Suprapubic skin (tissue), 4 donors: ENCODE measurements around the gene KYAT1. TPM values are rescaled to one million over a fixed set of nuclear protein-coding genes. Genes with fewer than 3 reads are reported as not detected.
A peak's percentile ranks its signal among the peaks of the same experiment; 100 is the strongest.

Experiments used
- DNase-seq, 2 donors: peaks; one replicate each; pipeline ENCODE4 v3.0.0-alpha.2; 2019; ENCODE audit warnings: low spot score in 2 of 2
- H3K27ac ChIP-seq: fragments of 200-600 bp; sonication (generic); one replicate; pipeline ENCODE4 v1.5.1; 2019
- H3K27me3 ChIP-seq: fragments of 200-600 bp; sonication (generic); one replicate; pipeline ENCODE4 v1.5.1; 2019
- H3K36me3 ChIP-seq: fragments of 200-600 bp; sonication (generic); one replicate; pipeline ENCODE4 v1.5.1; 2019
- H3K4me1 ChIP-seq: fragments of 200-600 bp; sonication (generic); one replicate; pipeline ENCODE4 v1.5.1; 2019
- H3K4me3 ChIP-seq: fragments of 200-600 bp; sonication (generic); one replicate; pipeline ENCODE4 v1.5.1; 2019; ENCODE audit warnings: mild to moderate bottlenecking
- H3K9me3 ChIP-seq: fragments of 200-600 bp; sonication (generic); one replicate; pipeline ENCODE4 v1.5.1; 2019
- EP300 ChIP-seq: sonication (generic); formaldehyde crosslinking; IDR thresholded peaks from one replicate; pipeline ENCODE4 v1.6.1; 2017; ENCODE audit warnings: antibody characterized with exemption
- POLR2A ChIP-seq, 2 donors: fragments of 450-650 bp; IDR thresholded peaks; one replicate each; pipeline ENCODE4 v1.6.1; 2017; ENCODE audit warnings: antibody characterized with exemption in 2 of 2, mild to moderate bottlenecking in 2 of 2, moderate library complexity in 2 of 2
- POLR2AphosphoS5 ChIP-seq, 3 donors: sonication (generic); formaldehyde crosslinking; IDR thresholded peaks; one replicate each; pipeline ENCODE4 v1.6.1; 2017; ENCODE audit warnings: antibody characterized with exemption in 3 of 3
- WGBS: methylation state at CpG from one replicate; pipeline ENCODE4 v1.1.5; 2018; 5-methylcytosine and 5-hydroxymethylcytosine counted together
- total RNA-seq, 4 donors: library from RNA; depleted of rRNA; stranded (reverse); fragments of >200 nt; gene quantifications; one replicate each; pipeline ENCODE4 v1.1.0, GENCODE V29; 2016
- TF ChIP-seq, protein P1 (sequence below), 2 donors: fragments of 200-600 bp in 1 of 2; fragments of 450-650 bp in 1 of 2; sonication (generic) in 1 of 2; IDR thresholded peaks; one replicate each; pipeline ENCODE4 v1.5.1; 2016 to 2019; ENCODE audit warnings: antibody characterized with exemption in 2 of 2, mild to moderate bottlenecking in 1 of 2, moderate library complexity in 1 of 2

Gene KYAT1
- total RNA-seq, 4 donors from 2014 or later: 10.6 to 17.1 (median 14.6) TPM

DNA sequence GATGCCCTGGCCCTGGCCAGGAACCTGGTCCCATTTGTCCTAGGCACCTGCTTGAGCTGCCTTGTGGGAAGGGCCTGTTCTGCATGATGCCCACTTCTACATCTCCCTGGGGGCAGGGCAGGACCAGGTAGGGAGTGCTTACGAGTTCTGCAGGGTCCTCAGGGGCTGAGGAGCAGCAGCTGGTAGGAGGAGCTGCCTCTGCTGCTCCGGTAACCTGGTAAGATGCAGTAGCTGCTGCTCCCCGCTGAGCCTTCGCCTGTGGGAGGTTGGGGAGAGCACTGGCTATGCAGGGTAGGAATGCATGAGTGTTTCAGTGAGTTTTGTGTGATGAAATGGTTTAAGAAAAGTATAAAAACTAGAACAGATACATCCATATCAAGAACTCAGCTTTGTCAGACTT is 13.8 kb upstream of the KYAT1 start:
- DNase-seq: no peak
- peaks cover 19% of the 10 kb centered on the region for H3K36me3 ChIP-seq
- peaks cover 88% of the 10 kb centered on the region for H3K4me1 ChIP-seq
- no peak overlapping the region for H3K27ac ChIP-seq
- H3K27me3 ChIP-seq: no peaks in the 10 kb centered on the region
- no peak for TF ChIP-seq POLR2AphosphoS5 (IDR thresholded peaks at IDR 0.05)
- TF ChIP-seq, protein P1, sequence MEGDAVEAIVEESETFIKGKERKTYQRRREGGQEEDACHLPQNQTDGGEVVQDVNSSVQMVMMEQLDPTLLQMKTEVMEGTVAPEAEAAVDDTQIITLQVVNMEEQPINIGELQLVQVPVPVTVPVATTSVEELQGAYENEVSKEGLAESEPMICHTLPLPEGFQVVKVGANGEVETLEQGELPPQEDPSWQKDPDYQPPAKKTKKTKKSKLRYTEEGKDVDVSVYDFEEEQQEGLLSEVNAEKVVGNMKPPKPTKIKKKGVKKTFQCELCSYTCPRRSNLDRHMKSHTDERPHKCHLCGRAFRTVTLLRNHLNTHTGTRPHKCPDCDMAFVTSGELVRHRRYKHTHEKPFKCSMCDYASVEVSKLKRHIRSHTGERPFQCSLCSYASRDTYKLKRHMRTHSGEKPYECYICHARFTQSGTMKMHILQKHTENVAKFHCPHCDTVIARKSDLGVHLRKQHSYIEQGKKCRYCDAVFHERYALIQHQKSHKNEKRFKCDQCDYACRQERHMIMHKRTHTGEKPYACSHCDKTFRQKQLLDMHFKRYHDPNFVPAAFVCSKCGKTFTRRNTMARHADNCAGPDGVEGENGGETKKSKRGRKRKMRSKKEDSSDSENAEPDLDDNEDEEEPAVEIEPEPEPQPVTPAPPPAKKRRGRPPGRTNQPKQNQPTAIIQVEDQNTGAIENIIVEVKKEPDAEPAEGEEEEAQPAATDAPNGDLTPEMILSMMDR (IDR thresholded peaks at IDR 0.05): no peak
- no peak for TF ChIP-seq POLR2A (IDR thresholded peaks at IDR 0.05)
- TF ChIP-seq EP300: no peak
- WGBS: 28% methylated on average over 3 of the region's 4 CpGs
- no peak overlapping the region for H3K4me3 ChIP-seq
- no peaks in the 10 kb centered on the region for H3K9me3 ChIP-seq

DNA sequence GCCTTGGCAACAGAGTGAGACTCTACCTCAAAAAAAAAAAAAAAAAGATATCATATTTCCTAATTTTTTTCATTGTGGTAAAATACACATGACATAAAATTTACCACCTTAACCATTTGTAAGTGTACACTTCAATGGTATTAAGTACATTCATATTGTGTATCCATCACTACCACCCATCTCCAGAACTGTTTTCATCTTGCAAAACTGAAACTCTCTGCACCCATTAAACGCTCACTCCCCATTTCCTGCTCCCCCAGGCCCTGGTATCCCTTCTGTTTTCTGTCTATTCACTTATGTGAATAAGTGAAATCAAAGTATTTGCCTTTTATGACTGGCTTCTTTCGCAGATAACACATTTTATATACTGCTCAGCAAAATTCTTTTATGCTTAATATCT is 13.0 kb upstream of the KYAT1 start:
- peaks cover 19% of the 10 kb centered on the region for H3K36me3 ChIP-seq
- peaks cover 88% of the 10 kb centered on the region for H3K4me1 ChIP-seq
- TF ChIP-seq EP300 (no peak), POLR2A (IDR thresholded peaks at IDR 0.05) (no peak), POLR2AphosphoS5 (IDR thresholded peaks at IDR 0.05) (no peak)
- TF ChIP-seq, protein P1 (IDR thresholded peaks at IDR 0.05): no peak
- WGBS: 78% methylated on average over 2 of the region's 2 CpGs
- H3K27ac ChIP-seq: peak overlapping the region; percentile 6
- H3K9me3 ChIP-seq: no peaks in the 10 kb centered on the region
- no peak for DNase-seq
- no peaks in the 10 kb centered on the region for H3K27me3 ChIP-seq
- H3K4me3 ChIP-seq: no peak overlapping the region

DNA sequence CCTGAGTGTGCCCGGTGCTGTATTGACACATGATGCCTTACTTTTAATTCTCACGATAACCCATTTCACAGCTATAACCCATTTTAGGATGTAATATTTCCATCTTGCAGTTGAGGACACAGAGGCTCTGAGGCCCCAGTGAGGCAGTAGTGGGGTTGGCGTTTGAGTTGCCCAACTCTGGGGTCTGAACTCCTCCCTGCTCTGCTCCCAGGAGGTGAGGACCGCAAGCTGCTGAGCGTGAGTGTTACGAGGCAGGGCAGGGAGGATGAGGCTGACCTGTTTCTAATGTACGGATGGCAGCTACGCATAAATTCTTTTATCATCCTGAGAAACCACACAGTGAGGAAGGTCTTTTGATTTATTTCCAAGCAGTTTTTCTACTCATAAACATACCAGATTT is 11.6 kb upstream of the KYAT1 start:
- H3K4me3 ChIP-seq: no peak overlapping the region
- no peak for TF ChIP-seq POLR2A (IDR thresholded peaks at IDR 0.05)
- no peak for TF ChIP-seq EP300
- TF ChIP-seq, protein P1 (IDR thresholded peaks at IDR 0.05): no peak
- TF ChIP-seq POLR2AphosphoS5 (IDR thresholded peaks at IDR 0.05): no peak
- peak in 1 of 2 donors; percentile 74 for DNase-seq
- H3K36me3 ChIP-seq: peaks cover 19% of the 10 kb centered on the region
- no peaks in the 10 kb centered on the region for H3K27me3 ChIP-seq
- 76% methylated on average over 7 of the region's 8 CpGs for WGBS
- H3K4me1 ChIP-seq: peaks cover 86% of the 10 kb centered on the region
- no peaks in the 10 kb centered on the region for H3K9me3 ChIP-seq
- peak overlapping the region; percentile 93 for H3K27ac ChIP-seq

DNA sequence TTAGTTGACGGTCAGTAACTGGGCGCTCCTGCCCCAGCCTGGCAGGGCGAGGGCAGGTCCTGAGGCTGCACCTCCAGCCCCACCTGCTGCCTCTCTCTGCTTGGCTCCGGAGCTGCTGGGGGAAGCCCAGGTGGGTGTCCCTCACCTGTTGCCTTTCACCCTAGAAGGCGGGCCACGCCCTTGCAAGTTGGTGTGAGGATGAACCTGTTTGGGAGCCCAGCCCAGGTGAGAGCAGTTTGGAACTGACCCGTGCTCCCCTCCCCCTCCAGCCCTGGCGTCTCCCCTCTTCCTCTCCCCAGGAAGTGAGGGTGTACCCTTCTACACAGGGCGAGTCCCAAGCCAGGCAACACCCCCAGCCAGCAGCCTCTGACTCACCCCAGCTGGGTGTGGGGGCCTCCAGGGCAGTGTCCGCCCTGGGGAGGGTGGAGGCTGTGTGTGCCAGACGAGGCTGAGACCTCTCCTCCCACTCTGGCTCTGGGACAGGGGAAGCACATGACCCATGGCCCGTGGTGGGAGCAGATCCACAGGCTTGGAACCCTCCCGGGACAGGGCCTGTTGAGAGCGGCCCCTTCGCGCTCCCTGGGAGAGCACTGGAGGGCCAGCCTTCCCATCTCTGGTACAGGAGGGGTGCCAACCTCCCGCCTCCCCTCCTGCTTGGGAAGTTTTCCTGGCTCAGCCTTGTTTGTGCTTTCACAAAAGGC is 10.6 kb upstream of the KYAT1 start:
- Histone ChIP-seq H3K4me3 (peak overlapping the region; percentile 35), H3K27me3 (no peaks in the 10 kb centered on the region), H3K36me3 (peaks cover 16% of the 10 kb centered on the region), H3K9me3 (no peaks in the 10 kb centered on the region), H3K27ac (peak overlapping the region; percentile 93), H3K4me1 (peaks cover 87% of the 10 kb centered on the region)
- peak; percentile 96 to 97 for DNase-seq
- TF ChIP-seq EP300 (no peak), POLR2A (IDR thresholded peaks at IDR 0.05) (no peak), POLR2AphosphoS5 (IDR thresholded peaks at IDR 0.05) (peak; percentile 69 to 88 (median 87))
- 65% methylated on average over 2 of the region's 17 CpGs for WGBS

DNA sequence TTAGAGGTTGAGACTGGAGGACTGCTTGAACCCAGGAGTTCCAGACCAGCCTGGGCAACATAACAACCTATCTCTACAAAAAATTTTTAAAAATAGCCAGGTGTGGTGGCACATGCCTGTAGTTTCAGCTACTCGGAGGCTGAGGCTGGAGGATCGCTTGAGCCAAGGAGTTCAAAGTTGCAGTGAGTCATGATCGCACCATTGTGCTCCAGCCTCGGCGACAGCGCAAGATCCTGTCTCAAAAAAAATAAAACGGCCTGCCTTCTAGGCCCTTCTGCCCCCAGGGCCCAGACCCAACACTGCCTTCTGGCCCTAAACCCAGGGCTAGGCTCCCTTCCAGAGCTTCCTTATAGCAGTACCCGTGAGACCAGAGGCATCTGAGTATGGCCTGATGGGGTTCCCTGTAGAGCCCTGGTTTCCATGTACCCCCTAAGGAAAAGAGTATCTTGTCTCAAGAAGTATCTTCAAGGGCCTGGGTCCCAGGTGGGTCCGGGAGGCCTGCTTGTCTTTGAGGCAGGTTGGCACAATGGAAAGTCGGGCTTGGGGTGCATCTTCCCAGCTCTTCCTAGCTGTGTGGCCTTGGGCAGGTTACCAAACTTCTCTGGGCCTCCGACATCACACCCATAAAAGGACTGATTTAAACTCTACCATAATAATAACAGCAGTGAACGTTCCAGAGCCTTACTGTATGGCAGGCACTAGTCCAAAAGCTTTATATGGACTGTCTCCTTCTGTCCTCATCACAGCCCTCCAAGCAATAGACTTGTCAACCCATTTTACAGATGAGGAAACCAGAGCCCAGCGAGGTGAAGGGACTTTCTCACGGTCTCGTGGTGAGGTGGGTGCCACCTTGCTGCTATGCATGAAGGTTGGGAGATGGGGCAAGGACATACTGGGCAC is 9.8 kb upstream of the KYAT1 start:
- peak in 1 of 3 donors; percentile 7 for TF ChIP-seq POLR2AphosphoS5 (IDR thresholded peaks at IDR 0.05)
- TF ChIP-seq EP300: no peak
- 51% methylated on average over 15 of the region's 15 CpGs for WGBS

DNA sequence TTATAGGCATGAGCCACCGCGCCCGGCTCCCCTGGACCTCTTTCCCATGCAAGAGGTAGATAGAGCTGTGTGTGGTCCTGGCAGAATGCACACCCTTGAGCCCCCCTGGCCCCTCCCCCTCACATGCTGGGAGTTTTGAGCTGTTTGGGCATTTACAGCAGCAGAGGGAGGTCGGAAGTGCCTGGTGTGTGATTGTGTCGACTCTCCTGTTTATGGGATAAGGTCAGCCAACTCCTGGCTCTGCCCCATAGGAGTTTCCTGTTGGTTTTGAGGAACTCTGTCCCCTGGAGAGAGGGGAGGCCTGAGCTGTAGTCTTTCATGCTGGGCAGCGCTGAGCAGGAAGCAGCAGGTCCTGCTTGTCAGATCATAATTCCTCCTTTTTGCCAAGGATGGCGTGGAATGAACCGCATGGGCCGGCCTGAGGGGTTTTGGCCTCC is 6.2 kb upstream of the KYAT1 start:
- no peaks in the 10 kb centered on the region for H3K27me3 ChIP-seq
- H3K4me3 ChIP-seq: no peak overlapping the region
- peaks cover 90% of the 10 kb centered on the region for H3K4me1 ChIP-seq
- no peaks in the 10 kb centered on the region for H3K9me3 ChIP-seq
- 44% methylated on average over 7 of the region's 9 CpGs for WGBS
- peak overlapping the region; percentile 55 for H3K27ac ChIP-seq
- no peak for TF ChIP-seq POLR2AphosphoS5 (IDR thresholded peaks at IDR 0.05)
- DNase-seq: peak; percentile 62 to 74
- peaks cover 16% of the 10 kb centered on the region for H3K36me3 ChIP-seq

More for the DNA sequence above, 9.8 kb upstream of the KYAT1 start:
- Histone ChIP-seq H3K36me3 (peaks cover 16% of the 10 kb centered on the region), H3K9me3 (no peaks in the 10 kb centered on the region), H3K4me3 (peak overlapping the region; percentile 35), H3K4me1 (peaks cover 93% of the 10 kb centered on the region), H3K27me3 (no peaks in the 10 kb centered on the region), H3K27ac (peak overlapping the region; percentile 93)
- peak; percentile 63 to 74 for DNase-seq
